NCI-H2107 (cell line): Measurements from ENCODE around the gene KRI1.
"Not testable (repeated sequence)": the region's sequence is repeated elsewhere in the genome, so short reads cannot be mapped to it uniquely, and the experiment has no call there.

Experiments used
- DNase-seq: peaks from one replicate; lab custom pipeline; 2025; lab: John Stamatoyannopoulos, UW

KRI1 gene

DNA sequence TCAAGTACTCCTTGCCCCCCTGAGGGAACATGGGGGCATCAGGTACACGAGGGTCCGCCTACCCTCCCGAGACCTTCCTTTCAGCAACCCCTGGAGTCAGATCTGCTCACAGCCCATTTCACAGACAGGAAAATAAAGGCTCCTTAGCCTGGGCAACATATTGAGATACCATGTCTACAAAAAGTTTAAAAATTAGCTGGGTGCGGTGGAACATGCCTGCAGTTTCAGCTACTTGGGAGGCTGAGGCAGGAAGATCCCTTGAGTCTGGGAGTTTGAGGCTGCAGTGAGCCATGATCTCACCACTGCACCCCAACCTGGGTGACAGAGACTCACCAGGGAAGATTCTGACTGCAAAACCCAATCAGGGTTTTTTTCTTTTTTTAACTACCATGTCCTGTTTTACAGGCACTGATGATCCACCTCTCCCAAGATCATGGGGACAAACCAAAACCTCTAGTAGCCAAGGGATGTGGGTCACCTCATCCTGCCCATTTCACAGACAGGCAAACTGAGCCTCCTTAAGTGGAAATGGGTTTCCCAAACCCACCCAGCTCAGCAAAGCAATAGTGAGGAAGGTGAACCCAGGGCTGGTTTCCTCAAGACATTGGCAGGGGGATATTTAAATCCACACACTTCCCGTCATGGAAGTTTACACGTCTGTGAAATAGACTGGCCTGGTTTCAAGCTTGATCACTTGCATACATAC, 9.4 kb upstream of the KRI1 start:
- no peak for DNase-seq

DNA sequence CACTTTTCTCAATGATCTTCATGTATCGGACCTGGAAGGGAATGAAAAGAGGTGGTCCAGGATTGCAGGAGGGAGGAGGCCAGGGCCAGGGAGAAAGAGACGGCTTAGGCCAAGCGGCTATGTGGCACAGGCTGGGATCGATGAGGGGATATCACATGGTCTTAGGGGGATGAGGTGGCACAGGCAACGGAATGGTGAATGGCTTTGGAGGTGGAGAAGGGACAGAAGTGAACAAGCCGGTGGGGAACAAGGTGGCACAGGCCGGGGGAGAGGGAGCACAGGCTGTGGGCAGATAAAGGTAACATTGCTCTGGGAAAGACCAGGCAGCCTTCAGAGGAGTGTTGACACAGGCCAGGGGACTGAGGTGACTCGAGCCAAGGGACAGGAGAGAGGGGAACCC, 8.7 kb upstream of the KRI1 start:
- DNase-seq: no peak

DNA sequence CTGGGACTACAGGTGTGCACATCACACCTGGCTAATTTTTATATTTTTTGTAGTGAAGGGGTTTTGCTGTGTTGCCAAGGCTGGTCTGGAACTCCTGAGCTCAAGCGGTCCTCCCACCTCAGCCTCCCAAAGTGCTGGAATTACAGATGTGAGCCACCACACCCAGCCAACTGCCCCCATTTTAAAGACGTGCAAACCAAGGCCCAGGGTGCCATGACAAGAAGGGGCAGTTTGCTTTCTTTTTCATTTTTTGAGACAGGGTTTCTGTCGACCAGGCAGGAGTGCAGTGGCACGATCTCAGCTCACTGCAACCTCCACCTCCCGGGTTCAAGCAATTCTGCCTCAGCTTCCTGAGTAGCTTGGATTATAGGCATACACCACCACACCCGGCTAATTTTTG, 8.0 kb upstream of the KRI1 start:
- not testable (repeated sequence) for DNase-seq

DNA sequence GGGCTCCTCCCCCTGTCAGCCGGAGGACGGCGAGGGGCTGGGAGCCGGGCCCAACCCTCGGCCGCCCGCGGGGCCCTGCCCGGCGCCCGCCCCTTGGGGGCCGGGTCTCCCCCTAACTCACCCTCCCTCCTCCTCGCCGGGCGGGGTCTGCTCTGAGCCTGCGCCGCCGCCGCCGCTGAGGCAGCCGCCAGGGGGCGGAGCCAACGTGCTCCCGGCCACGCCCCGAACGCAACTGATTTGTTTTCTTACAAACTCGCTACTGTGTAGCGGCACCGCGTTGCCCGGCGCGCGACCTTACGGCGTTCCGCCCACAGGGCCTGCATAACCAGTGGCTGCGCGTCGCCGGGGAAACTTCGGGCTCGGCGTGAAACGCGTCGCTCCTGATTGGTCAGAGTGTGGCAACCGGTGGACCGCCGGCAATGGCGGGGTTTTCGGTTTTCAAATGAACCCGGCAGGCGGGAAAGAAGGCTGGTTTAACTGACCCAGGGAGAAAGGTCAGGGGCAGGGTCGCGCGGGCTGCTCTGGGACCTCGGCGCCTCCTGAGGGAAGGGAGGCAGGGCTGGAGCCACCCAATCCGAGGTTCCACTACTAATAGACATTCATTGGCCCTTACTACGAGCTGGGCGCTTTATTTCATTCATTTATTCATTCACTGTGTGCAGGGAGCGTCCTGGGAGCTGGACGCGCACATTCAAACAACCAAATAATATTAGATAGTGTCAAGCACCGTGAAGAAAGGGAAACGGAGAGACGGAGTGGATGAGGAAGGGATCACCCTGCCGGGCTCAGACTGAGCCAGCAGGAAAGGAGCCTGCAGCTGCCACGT, 3.2 kb upstream of the KRI1 start, which contains the start of gene CDKN2D:
CDKN2D (minus strand) TSS at position 154 of the 826 bp plus-strand sequence. CDS start 326 bp downstream, outside the sequence.
- peak; percentile 98 for DNase-seq

DNA sequence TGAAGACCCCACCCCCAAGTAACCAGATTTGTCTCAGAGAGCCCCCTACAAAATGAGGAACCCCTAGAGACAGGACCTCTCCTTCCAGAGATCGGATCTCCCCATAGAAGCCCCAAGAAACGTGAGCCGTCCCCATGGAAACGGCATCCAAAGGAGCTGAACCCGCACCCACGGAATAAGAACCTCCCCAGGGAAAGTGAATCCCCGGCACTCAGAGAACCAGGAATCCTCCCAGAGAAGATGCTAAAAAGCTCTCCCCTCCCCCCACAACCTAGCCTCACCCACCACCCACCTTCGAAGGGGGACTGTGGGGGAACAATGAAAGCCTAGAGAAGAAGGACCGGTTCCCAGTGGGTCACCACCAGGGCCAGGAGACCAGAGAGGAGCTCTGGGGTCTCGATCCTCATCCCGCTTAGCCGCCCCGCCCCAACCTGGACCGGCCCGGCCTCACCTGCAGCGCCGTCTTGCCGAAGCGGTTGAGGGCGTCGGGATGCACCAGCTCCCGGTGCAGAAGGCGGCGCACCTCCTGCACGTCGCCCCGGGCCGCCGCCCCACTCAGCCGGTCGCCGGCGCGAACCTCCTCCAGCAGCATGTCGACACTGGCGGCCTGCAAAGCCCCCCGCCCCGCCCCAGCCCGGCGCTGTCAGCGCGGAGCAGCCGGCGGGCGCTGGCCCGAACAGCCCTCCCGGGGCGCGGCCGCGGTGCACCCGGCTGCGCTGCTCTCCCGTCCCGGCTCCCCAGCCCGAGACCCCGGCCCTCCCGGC, 2.4 kb upstream of the KRI1 start:
- DNase-seq: no peak

DNA sequence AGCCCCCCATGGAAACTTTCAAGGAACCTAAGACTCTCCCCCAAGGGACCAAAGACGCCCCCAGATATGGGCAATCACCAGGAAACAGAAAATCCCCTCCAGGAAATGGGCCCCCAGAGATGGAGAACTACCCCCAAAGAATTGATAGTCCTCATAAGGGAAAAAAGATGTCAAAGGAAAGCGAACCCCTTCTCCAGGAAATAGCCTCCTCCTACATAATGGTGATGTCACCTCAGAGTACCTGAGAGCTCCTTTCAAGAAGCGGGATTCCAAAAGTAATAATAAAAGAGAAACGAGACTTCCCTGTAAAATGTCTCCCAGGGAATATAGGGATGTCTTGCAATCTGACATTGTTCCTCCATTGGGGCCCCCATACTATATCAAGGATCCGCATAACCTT, 1.8 kb upstream of the KRI1 start:
- DNase-seq: no peak

DNA sequence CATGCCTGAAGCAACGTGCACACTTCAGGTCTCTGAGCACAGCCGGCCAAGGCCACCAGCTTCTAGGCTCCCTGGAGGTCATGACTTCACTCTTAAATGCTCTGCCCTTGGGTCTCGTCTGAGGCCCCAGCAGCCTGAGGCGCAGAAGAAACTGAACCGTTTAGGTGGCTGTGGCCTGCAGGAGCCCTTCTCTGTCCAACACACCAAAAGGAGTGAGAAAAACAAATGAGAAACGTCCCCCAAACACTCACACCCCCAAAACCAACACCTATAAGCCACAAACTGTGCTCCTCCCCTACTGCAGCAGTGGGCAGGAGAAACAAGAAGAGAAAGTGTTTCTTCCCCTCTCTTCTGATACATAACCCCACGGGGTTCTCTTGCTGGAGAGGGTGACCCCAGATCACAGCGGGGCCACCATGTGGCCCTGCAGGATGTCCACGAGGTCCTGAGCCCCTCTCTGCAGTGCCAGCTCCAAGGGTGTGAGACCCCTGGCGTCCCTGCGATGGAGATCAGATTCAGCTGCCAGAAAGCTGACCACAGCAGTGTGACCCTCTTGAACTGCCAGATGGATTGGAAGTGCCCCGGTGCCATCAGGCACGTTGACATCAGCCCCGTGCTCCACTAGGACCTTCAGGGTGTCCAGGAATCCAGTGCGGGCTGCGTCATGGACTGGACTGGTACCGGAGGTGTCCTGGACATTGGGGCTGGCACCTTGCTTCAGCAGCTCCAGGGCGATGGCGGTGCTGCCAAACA, 1.0 kb upstream of the KRI1 start:
- DNase-seq: no peak

DNA sequence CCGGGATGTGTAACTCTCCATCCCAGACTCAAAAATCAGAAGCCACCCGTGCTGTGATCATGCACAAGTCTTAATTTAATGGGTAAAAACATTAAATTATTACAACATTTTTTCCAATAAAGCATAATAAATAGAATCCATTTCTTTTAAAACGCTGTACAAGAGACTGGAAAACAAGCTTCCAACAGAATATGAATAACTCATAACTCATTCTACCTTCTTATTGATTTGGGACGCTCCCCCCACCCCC, 523 bp upstream of the KRI1 start:
- no peak for DNase-seq

DNA sequence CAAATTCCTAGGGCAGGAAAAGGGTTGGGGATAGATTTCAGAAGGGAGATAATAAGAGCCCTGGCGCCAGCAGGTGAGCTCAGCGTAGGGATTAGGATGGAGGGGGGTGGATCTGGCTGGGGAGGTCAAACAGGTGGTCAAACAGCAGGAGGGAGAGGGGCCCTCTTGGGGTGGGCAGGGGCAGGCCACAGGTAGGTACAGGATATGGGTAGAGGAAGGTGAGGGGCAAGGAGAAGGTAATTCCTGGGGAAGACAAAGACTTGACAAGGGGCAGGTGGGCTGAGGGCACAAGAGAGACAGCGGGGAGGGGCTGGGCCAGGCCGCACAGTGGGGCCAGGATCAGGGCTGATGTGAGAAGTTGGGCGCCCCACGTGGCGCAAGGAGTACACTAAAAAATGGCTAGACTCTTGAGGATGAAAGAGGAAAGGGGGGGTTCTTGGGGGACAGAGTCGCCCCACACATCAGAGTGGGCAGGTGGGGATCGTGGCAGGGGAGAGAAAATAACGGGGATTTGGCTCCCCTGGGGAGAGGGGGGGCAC, 713 bp downstream of the KRI1 start:
- DNase-seq: no peak

DNA sequence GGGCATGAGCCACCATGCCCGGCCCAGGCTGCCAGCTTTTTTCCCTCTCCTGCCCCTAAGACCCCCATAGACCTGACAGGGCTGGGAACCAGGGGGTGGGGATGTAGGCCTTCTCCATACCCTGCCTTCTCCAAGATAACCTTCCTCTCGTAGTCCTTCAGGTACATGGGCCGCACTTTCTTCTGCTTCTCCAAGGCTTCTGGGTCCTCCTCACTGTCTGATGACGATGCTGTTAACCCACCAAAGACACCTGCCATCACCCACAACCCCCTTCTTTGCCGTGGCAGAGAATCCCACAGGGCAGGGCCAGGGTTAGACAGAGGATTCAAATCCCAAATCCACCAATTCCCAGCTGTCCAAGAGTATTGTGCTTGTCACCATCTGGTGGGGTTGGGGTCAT, 3.2 kb downstream of the KRI1 start:
- DNase-seq: no peak

DNA sequence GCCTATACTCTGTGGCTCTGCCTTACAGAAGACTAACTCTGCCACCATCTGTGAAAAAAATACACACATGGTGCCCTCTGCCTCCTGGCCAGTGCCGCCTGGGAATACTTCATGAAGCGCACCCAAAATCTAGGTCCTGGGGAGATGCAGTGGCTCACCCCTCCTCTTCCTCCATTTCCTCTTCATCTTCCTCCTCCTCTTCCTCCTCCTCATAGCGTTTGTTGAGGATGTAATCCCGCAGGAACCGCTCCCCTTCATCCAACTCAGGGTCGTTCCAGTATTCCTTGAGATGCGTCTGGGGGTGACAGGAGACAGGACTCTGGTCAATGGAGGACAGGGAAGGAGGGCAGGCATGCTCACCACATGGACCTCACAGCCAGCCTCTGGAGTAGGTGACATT, 5.7 kb downstream of the KRI1 start:
- no peak for DNase-seq

DNA sequence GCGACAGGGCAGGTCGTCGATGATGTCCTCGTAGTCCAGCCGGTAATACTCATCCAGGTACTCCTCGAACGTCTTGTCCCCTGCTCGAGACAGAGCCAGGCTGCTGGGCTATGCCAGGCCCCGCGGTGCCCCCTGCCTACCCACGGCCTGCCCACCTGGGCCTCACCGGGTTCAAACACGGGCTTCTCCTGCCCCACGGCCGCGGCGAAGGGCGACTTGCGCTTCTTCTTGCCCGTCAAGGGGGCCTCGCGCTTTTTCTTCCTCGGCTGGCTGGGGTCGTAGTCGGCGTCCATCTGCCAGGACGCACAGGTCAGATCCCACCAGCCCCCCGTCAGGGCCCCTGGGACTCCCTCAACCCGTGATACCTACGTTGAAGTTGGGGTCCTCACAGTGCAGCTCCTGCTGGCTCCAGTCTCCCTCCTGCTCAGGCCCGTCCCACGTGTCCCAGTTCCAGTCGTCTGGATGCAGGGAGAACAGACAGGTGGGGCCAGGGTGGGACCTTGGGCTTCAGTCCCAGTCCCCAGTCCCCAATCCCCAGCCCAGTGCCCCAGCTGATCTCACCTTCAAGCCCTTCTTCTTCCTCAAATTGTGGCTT, 8.1 kb downstream of the KRI1 start:
- DNase-seq: no peak

DNA sequence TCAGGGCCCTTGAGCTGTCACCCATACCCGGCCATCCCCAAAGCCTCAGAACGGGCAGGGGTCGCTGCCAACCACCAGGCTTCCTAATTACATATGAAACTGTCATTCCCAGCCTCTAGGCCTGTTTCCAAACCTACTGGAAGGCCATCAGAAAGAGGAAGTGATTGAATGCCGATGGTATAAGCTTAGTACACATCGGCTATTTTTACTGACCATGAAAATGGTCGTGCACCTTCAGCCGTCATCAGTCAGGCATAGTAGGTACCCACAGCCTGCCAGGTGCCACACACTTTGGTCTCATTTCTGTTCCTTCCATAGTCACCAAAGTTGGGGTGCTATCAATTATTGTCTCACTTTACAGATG, 10.2 kb downstream of the KRI1 start:
- DNase-seq: no peak

DNA sequence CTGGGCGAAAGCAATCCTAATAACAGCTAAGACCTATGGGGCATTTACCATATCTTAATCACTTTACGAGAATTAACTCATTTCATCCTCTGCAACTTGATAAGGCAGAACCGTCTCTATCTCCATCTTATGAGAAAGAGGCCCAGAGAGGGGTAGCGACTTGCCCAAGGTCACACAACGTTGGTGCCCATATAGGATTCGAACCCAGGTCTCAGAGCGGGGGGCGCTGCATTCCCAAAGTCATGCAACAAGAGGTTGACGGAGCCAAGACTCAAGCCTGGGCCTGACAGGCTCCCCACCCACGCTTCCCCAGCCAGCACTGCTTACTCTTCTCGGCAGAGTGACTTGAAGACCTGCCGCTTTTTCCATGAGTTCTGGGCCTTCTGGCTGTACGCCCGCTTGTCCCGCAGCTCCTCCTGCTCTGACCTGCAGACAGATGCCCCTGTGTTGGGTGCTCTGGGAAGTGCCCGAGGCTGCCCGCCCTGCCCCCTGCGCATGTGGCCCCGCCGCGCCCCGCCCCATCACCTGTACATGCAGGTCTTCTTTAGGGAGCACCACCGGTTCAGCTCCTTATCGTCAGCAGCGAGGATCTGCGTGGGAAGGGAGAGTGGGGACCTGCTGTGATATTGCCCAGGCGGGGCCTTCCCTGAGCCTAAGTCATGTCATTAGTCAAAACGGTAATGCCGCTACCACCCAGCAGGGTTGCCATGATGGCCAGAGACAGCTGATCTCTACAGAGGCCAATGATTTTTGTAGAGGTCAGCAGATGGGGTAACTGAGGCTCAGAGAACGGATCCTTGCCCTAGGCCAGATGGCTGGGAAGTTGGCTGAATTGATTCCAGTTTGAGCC, 10.8 kb downstream of the KRI1 start:
- DNase-seq: no peak

DNA sequence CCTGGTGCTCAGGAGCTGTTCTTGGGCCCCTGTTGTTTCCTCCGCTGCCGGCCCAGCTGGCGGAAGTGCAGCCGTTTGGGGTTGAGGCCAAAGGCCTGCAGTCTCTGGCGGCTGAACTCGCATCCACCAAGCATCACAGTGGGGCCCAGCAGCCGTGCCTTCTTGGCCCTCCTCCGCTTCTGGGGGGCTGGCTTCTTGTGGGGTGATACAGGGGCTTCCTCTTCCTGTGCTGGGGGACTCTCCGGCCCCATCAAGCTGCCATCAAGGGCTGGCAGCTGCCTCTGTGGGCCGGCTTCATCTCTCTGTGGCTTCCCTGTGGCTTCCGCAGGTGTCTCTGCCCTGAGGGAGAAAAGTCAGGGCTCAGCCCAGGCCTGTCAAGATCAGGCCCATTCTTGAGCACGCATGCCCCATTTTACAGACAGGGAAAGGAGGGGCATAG, 11.8 kb downstream of the KRI1 start:
- no peak for DNase-seq

DNA sequence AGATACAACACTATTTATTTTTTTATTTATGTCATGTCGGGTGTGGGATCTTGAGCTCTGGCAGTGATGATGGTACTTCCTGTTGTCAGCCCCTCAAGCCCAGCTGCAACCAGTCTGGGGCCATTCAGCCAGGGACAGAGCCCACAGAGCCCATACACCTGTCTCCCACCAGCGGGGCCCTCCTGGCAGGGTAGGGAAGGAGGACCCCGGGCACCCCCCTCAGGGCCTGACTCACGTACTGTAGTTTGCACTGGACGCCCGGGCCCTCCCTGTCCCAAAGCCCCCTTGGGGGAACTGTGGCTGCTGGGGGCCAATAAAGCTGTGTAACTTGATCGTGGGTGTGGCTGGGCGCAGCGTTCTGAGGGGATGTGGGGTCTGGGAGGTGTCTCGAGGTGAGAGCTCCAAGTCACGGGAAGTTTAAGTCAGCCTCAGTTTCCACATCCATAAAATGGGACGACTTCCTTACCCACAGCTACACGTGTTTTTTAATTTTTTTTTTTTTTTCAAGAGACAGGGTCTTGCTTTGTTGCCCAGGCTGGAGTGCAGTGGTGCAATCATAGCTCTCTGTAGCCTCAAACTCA, 12.6 kb downstream of the KRI1 start:
- no peak for DNase-seq

DNA sequence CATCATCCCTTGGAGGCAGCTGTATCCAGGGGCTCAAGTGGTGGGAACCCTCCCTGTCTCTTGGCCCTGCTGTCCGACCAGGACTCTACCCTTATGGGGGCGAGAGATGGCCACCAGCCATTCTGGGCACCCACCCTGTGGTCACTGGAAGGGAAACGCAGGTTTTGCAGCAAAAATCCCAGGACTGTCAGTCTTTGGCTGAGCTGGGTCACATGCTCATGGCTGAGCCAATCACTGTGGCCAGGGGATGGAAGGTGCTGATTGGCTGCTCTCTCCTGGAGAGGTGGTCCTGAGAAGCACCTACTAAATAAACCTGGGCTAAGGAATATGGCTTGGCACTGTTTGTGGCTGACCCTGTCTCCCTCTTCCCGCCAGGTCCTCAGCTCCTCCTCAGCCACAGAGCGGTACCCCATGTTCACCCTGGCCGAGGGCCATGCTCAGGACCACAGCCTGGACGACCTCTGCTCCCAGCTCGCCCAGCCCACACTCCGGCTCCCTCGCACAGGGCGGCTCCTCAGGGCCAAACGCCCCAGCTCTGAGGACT, 13.2 kb downstream of the KRI1 start:
- DNase-seq: no peak

DNA sequence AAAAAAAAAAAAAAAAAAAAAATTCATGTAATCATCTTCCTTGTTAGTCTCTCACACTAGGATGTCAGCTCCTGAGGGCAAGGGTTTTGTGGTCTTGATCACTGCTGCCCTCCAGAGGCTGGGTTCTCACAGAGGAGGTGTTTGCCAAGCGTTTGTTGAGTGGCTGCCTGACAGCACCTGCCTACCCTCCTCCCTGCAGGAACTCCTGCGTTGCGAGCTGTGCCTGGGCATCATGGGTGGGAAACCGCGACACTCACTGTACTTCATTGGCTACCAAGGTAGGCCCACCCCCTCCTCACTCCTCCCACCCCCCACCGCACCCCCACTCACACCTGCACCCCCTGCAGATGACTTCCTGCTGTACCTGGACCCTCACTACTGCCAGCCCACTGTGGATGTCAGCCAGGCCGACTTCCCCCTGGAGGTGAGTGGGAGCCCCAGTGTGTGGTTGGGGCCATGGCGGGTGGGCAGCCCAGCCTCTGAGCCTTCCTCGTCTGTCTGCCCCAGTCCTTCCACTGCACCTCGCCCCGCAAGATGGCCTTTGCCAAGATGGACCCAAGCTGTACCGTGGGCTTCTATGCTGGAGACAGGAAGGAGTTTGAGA, 14.0 kb downstream of the KRI1 start:
- DNase-seq: no peak

DNA sequence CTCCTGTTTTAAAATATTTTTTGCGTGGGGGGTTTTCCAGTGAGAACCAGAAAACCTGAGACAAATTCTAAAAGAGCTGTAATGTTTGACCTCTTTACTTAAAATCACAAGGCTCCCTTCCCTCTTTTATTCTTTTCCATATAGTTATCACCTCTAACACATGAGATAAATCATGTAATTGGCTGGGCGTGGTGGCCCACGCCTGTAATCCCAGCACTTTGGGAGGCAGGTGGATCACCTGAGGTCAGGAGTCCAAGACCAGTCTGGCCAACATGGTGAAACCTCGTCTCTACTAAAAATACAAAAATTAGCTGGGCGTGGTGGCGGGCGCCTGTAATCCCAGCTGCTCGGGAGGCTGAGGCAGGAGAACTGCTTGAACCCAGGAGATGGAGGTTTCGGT, 14.8 kb downstream of the KRI1 start:
- not testable (repeated sequence) for DNase-seq

DNA sequence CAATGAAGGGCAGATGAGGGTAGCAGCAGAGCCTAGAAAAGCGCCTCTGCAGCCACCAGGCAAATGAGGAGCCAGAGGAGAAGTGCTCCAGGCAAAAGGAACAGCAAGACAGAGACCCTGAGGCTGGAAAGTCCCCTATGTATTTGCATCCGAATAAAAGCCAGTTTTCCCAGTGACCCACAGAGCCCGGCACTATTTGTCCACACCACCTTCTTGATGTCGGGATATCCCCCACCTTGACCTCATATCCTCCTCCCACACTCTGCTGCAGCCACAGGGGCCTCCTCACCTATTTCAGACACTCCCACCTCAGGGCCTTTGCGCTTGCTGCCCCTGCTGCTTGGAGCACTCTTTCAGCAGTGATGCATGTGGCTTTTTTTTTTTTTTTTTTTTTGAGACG, 15.5 kb downstream of the KRI1 start:
- no peak for DNase-seq
